GM21390 (cell line): ENCODE data around the gene SH2D6.
"Not testable (repeated sequence)": the region's sequence is repeated elsewhere in the genome, so short reads cannot be mapped to it uniquely, and the experiment has no call there.

Experiments
- ATAC-seq: cut with Tn5 transposase; IDR thresholded peaks from one replicate; pipeline ENCODE4 v1.9.1; 2021; ENCODE audit not compliant: unreplicated experiment

The SH2D6 gene

GRCh38 chr2:85468096-85468703 lies 49.7 kb downstream of the SH2D6 start:
- ATAC-seq: no peak

DNA sequence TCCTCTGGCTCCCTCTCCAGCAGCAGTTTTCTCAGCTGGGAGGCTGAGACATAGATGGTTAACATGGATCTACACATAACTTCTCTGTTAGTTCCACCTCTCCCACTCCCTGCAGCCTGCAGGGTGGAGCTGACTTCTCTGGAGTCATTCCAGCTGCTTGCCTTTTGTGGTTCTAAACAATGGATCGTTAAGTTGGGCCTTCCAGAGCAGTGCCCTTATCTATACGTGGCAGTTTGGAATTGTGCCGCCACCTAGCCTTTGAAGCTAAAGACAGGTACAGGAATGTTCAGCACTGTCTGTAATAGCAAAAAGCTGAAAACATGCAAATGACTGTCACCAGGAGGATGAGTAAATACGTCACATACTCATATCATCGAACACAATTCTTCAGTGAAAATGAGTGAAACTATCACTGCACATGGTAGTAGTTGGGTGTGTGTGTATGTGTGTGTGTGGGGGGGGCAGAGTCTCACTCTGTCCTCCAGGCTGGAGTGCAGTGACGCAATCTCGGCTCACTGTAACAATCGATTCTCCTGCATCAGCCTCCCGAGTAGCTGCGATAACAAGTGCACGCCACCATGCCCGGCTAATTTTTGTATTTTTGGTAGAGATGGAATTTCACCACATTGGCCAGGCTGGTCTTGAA lies 50.3 kb downstream of the SH2D6 start:
- no peak for ATAC-seq

GRCh38 chr2:85470850-85471800 lies 52.6 kb downstream of the SH2D6 start:
- ATAC-seq: no peak

DNA sequence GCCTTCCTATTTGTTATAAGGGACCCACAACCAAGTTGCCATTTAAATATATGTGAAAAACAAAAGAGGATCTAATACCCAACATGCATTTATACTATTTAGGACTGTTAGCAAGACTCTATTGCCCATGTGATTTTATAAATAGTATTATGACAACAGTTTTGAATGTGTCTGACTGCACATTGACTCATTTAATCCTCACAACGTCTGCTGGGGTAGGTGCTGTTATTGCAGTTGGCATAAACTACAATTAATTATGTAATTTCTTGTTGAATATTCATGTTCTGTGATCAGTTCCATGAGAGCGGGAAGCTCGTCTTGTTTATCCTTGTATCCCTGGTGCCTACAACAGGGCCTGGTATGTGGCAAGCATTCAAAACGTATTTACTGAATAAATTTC lies 53.7 kb downstream of the SH2D6 start:
- no peak for ATAC-seq

DNA sequence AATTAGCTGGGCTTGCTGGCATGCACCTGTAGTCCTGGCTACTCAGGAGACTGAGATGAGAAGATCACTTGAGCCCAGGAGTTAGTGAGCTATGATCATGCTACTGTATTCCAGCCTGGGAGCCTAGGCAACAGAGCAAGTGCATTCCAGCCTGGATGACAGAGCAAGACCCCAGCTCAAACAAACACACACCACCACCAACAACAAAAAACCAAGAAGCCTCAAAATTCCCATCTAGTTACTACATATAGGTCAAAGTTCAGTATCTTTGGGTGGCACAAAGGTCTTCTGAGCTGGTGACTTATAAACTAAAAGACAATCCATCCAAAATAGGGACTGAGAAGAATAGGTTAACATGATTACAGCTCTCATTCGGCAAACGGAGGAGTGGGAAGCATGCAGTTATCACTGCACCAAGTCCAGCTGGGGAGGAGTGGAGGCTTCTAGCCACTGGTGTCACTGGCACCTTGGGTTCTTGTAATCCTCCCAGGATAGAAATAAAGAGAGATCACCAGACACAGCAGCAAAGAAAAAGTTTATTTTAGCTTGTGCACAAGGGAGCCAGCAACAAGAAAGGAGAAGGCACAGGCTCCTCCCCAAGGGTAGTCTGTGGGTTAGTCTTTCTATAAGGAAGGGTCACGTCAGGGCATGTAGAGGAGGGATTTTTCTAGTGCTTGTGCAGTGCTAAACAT lies 57.4 kb downstream of the SH2D6 start:
- ATAC-seq: no peak

- ATAC-seq: no peak
Observed at GRCh38 chr2:85476624-85477023, 58.1 kb downstream of the SH2D6 start.

DNA sequence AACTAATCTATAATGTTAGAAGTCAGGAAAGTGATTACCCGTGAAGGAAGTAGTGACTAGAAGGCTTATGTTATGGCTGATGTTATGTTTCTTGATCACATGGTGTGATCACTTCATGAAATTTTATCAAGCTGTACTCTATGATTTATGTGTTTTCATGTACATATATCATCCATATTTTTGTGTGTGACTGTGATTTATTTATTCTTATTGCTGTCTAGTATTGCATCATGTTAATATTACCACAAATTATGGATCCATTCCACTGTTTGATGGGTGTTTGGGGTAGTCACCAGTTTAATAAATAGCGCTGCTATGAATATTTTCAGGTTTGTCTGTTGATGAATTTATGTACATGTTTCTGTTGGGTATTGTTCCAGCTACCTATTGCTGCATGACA lies 59.4 kb downstream of the SH2D6 start:
- no peak for ATAC-seq

- no peak for ATAC-seq
Observed at GRCh38 chr2:85481818-85482777, 63.6 kb downstream of the SH2D6 start.

GRCh38 chr2:85484615-85485014 lies 66.1 kb downstream of the SH2D6 start:
- not testable (repeated sequence) for ATAC-seq

- ATAC-seq: no peak
Observed at GRCh38 chr2:85485815-85486214, 67.3 kb downstream of the SH2D6 start.
